HCT116 (cell line): ENCODE data around the gene ZBTB37. TPM values are rescaled to one million over a fixed set of nuclear protein-coding genes. Genes with fewer than 3 reads are reported as not detected.

Experiments used
- ATAC-seq: fragments of 200-7000 bp; cut with Tn5 transposase; 2 replicates; pipeline ENCODE4 v1.9.1; 2020; ENCODE audit warnings: mild to moderate bottlenecking, moderate library complexity
- BruUV-seq: library from RNA; stranded (reverse); fragments of 400-500 nt; replicated peaks from 2 replicates; lab custom pipeline; 2021; lab: Mats Ljungman, UMichigan
- CTCF ChIA-PET: fragments of 300-600 bp; sonication (Branson Sonifier 250); formaldehyde crosslinking; loops from one replicate; lab custom pipeline; 2021; ENCODE audit warnings: antibody characterized with exemption; lab: Charles Lee
- POLR2A ChIA-PET: fragments of 300-600, 350-600 bp; sonication (Branson Sonifier 250); formaldehyde crosslinking; loops from one replicate; lab custom pipeline; 2021; ENCODE audit warnings: antibody characterized with exemption; lab: Charles Lee
- RAD21 ChIA-PET, 2 experiments: fragments of 300-600 bp; sonication (Branson Sonifier 250); formaldehyde crosslinking; loops; one replicate each; lab custom pipeline; 2023; ENCODE audit warnings: low total read pairs in 2 of 2; ENCODE audit not compliant: uncharacterized antibody in 2 of 2, unreplicated experiment in 2 of 2, low non-redundant PET in 1 of 2; lab: Charles Lee
- DNase-seq: peaks from one replicate; pipeline ENCODE4 v3.0.0-alpha.2; 2010; ENCODE audit warnings: low read depth, low spot score
- H2AFZ ChIP-seq: fragments of 200-600 bp; shearing (Covaris generic), sonication (generic); 2 replicates; pipeline ENCODE4 v1.6.1; 2017; ENCODE audit warnings: low read depth, mixed run types, mixed read lengths, antibody characterized with exemption, low read length; ENCODE audit not compliant: poor library complexity, severe bottlenecking
- H3K27ac ChIP-seq: 2 replicates; pipeline ENCODE4 v1.5.1; 2012; ENCODE audit warnings: low read depth, low read length
- H3K27me3 ChIP-seq: fragments of 200-600 bp; sonication (generic); 2 replicates; pipeline ENCODE4 v1.6.1; 2016; ENCODE audit warnings: mixed run types, low read length, mixed read lengths; ENCODE audit not compliant: insufficient read depth
- H3K36me3 ChIP-seq, 2 experiments: fragments of 200-500 bp in 1 of 2; fragments of 200-600 bp in 1 of 2; sonication (Bioruptor generic) in 1 of 2; sonication (generic) in 1 of 2; 2 replicates each; pipeline versions ENCODE4 v1.5.1 to v1.6.1; 2014 to 2016; ENCODE audit warnings: low read length in 2 of 2, inconsistent platforms in 1 of 2, mixed read lengths in 1 of 2, mixed run types in 1 of 2; ENCODE audit not compliant: insufficient read depth in 2 of 2, control insufficient read depth in 1 of 2
- H3K4me1 ChIP-seq, 2 experiments: fragments of 200-600 bp in 1 of 2; sonication (generic) in 1 of 2; 2 replicates each; pipeline versions ENCODE4 v1.5.1 to v1.6.1; 2012 to 2017; ENCODE audit warnings: low read length in 2 of 2, inconsistent platforms in 1 of 2, mild to moderate bottlenecking in 1 of 2, mixed read lengths in 1 of 2, mixed run types in 1 of 2, moderate library complexity in 1 of 2; ENCODE audit not compliant: insufficient read depth in 2 of 2, control insufficient read depth in 1 of 2
- H3K4me2 ChIP-seq: fragments of 200-600 bp; sonication (generic); 2 replicates; pipeline ENCODE4 v1.6.1; 2017; ENCODE audit warnings: mixed run types, low read length, mixed read lengths
- H3K4me3 ChIP-seq, 2 experiments: fragments of 200-600 bp in 1 of 2; sonication (generic) in 1 of 2; replicated peaks in 1 of 2; 2 replicates each; pipeline ENCODE4 v1.5.1; 2011 to 2016; ENCODE audit warnings: low read length in 2 of 2, control low read depth in 1 of 2, low read depth in 1 of 2, mild to moderate bottlenecking in 1 of 2, mixed read lengths in 1 of 2, mixed run types in 1 of 2
- H3K79me2 ChIP-seq: fragments of 200-600 bp; sonication (generic); 2 replicates; pipeline ENCODE4 v1.6.1; 2017; ENCODE audit warnings: mild to moderate bottlenecking, mixed run types, low read length, moderate library complexity, mixed read lengths; ENCODE audit not compliant: insufficient read depth
- H3K9ac ChIP-seq: fragments of 200-600 bp; sonication (generic); 2 replicates; pipeline ENCODE4 v1.6.1; 2016; ENCODE audit warnings: low read length, mixed read lengths
- H3K9me2 ChIP-seq: fragments of 200-600 bp; sonication (generic), shearing (Covaris generic); 2 replicates; pipeline ENCODE4 v1.6.1; 2017; ENCODE audit warnings: mixed run types, mild to moderate bottlenecking, moderate library complexity; ENCODE audit not compliant: insufficient read depth
- H3K9me3 ChIP-seq, 2 experiments: fragments of 200-500 bp in 1 of 2; fragments of 200-600 bp in 1 of 2; sonication (Bioruptor generic) in 1 of 2; sonication (generic) in 1 of 2; 2 replicates each; pipeline ENCODE4 v1.6.1; 2014 to 2017; ENCODE audit warnings: low read length in 2 of 2, mixed read lengths in 2 of 2, inconsistent platforms in 1 of 2, low read depth in 1 of 2, mild to moderate bottlenecking in 1 of 2, mixed run types in 1 of 2, moderate library complexity in 1 of 2; ENCODE audit not compliant: control insufficient read depth in 1 of 2, insufficient read depth in 1 of 2
- H4K20me1 ChIP-seq: fragments of 200-600 bp; sonication (generic), shearing (Covaris generic); 2 replicates; pipeline ENCODE4 v1.6.1; 2017; ENCODE audit warnings: mixed run types, mild to moderate bottlenecking, moderate library complexity; ENCODE audit not compliant: insufficient read depth
- CBX3 ChIP-seq: IDR thresholded peaks from 2 replicates; pipeline ENCODE4 v1.6.1; 2012; ENCODE audit warnings: low read depth
- ELF1 ChIP-seq: IDR thresholded peaks from 2 replicates; pipeline ENCODE4 v1.6.1; 2012; ENCODE audit warnings: low read depth, borderline replicate concordance
- EZH2phosphoT487 ChIP-seq: fragments of 200-600 bp; IDR thresholded peaks from 2 replicates; pipeline ENCODE4 v1.6.1; 2018; ENCODE audit warnings: antibody characterized with exemption, borderline replicate concordance
- MAX ChIP-seq: IDR thresholded peaks from 2 replicates; pipeline ENCODE4 v1.6.1; 2012
- RAD21 ChIP-seq: IDR thresholded peaks from 2 replicates; pipeline ENCODE4 v1.6.1; 2012; ENCODE audit warnings: low read depth, mild to moderate bottlenecking
- REST ChIP-seq: IDR thresholded peaks from 2 replicates; pipeline ENCODE4 v1.6.1; 2012; ENCODE audit warnings: low read depth
- SP1 ChIP-seq: IDR thresholded peaks from 2 replicates; pipeline ENCODE4 v1.6.1; 2012; ENCODE audit warnings: low read depth
- YY1 ChIP-seq: IDR thresholded peaks from 2 replicates; pipeline ENCODE4 v1.6.1; 2011; ENCODE audit warnings: low read length, low read depth, moderate library complexity, mild to moderate bottlenecking; ENCODE audit not compliant: insufficient replicate concordance; ENCODE audit errors: extremely low read depth
- intact Hi-C: fragments of 100-400 bp; cut with micrococcal nuclease; formaldehyde crosslinking; loops from 2 replicates; pipeline ENCODE4 v1.10.0; 2022
- total RNA-seq: library from RNA; stranded (reverse); gene quantifications from one replicate; pipeline ENCODE4 v1.2.1, GENCODE V29; 2021; ENCODE audit not compliant: unreplicated experiment
- TF ChIP-seq, protein P1 (sequence below): IDR thresholded peaks from 2 replicates; pipeline ENCODE4 v1.6.1; 2011; ENCODE audit warnings: mild to moderate bottlenecking, low read length, moderate library complexity; ENCODE audit not compliant: insufficient replicate concordance; ENCODE audit errors: extremely low read depth

The ZBTB37 gene
- total RNA-seq, 1 experiment from 2014 or later = 9.5 TPM

- TF ChIP-seq, protein P1, sequence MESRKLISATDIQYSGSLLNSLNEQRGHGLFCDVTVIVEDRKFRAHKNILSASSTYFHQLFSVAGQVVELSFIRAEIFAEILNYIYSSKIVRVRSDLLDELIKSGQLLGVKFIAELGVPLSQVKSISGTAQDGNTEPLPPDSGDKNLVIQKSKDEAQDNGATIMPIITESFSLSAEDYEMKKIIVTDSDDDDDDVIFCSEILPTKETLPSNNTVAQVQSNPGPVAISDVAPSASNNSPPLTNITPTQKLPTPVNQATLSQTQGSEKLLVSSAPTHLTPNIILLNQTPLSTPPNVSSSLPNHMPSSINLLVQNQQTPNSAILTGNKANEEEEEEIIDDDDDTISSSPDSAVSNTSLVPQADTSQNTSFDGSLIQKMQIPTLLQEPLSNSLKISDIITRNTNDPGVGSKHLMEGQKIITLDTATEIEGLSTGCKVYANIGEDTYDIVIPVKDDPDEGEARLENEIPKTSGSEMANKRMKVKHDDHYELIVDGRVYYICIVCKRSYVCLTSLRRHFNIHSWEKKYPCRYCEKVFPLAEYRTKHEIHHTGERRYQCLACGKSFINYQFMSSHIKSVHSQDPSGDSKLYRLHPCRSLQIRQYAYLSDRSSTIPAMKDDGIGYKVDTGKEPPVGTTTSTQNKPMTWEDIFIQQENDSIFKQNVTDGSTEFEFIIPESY = no peak
- TF ChIP-seq EZH2phosphoT487 (no peak), YY1 (no peak)
These were observed 40.6 kb upstream of the ZBTB37 start (continued) for GRCh38 chr1:173827611-173828010.

DNA sequence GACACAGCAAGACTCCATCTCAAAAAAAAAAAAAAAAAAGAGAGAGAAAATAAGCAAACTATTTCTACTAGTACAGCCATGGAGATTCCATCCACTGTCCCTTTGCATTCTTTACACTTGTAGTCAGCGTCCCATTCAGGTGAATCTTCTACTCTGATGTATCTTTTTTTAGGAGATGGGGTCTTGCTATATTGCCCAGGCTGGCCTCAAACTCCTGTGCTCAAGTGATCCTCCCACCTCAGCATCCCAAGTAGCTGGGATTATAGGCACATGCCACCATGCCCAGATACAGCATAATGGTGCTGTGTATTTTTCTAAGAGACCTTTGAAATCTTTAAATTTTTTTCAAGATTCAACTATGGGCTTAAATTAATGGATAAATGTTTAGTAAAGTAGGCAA lies 35.4 kb upstream of the ZBTB37 start:
- H3K9me2 ChIP-seq = no peaks in the 10 kb centered on the region
- H3K27ac ChIP-seq = no peak overlapping the region
- H3K4me1 ChIP-seq = no peaks in the 10 kb centered on the region
- no peak overlapping the region for H3K4me2 ChIP-seq
- no peaks in the 10 kb centered on the region for H4K20me1 ChIP-seq
- H3K9me3 ChIP-seq = no peaks in the 10 kb centered on the region
- ChIA-PET RAD21 (no interaction called here), CTCF (no interaction called here), POLR2A (interaction anchor here (1.4 kb wide), 1 partner anchor 8 kb away, joined by 4 read pairs; the partner anchor contains the start of genes CENPL and DARS2)
- no peak overlapping the region for H3K9ac ChIP-seq
- intact Hi-C loops = no loop called here
- H2AFZ ChIP-seq = no peak overlapping the region
- no TSS peak for BruUV-seq
- H3K27me3 ChIP-seq = no peaks in the 10 kb centered on the region
- peaks cover 0 to 8% of the 10 kb centered on the region in 2 experiments; a peak in 2 of 4 replicates for H3K36me3 ChIP-seq
- H3K4me3 ChIP-seq = no peak overlapping the region
- no peak for DNase-seq
- TF ChIP-seq MAX (no peak), ELF1 (no peak), EZH2phosphoT487 (no peak), REST (no peak), CBX3 (no peak), RAD21 (no peak), SP1 (no peak), YY1 (no peak)
- TF ChIP-seq, all 23 proteins: peak for 0
- no peak for ATAC-seq
- no peaks in the 10 kb centered on the region for H3K79me2 ChIP-seq
